Measurements from ENCODE around the gene AOC2. TPM values are rescaled to one million over a fixed set of nuclear protein-coding genes. Genes with fewer than 3 reads are reported as not detected.
"Not testable (repeated sequence)": the region's sequence is repeated elsewhere in the genome, so short reads cannot be mapped to it uniquely, and the experiment has no call there.

The AOC2 gene
- total RNA-seq, 1 donor from 2014 or later: 2.0 TPM

DNA sequence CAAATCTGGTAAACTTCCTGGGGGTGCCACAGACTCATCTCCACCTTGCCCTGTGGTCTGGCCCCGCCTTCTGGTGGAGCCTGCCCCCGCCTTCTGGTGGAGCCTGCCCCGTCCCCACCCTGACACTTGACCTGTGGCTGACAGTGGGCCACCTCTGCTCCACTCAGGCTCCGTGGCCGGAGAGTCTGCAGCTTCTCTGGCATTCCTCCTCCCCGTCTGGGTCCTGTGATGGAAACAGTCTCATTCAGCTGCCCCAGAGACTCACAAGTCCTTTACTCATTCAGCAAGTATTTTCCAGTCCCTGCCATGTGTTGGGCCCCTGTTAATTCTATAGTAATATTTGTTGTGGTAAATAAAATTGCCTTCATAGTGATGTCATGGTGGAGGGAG, 35.2 kb downstream of the AOC2 start:
- DNase-seq (ENCODE audit: extremely low read depth, low read depth, low spot score): no peak

- no peak for DNase-seq (ENCODE audit: extremely low read depth, low read depth, low spot score)
Measured at GRCh38 chr17:42880776-42881310, 36.5 kb downstream of the AOC2 start.

- DNase-seq (ENCODE audit: extremely low read depth, low read depth, low spot score): not testable (repeated sequence)
Measured at GRCh38 chr17:42881706-42882105, 37.3 kb downstream of the AOC2 start.

- no peak for DNase-seq (ENCODE audit: extremely low read depth, low read depth, low spot score)
Measured at GRCh38 chr17:42882166-42882565, 37.8 kb downstream of the AOC2 start.

DNA sequence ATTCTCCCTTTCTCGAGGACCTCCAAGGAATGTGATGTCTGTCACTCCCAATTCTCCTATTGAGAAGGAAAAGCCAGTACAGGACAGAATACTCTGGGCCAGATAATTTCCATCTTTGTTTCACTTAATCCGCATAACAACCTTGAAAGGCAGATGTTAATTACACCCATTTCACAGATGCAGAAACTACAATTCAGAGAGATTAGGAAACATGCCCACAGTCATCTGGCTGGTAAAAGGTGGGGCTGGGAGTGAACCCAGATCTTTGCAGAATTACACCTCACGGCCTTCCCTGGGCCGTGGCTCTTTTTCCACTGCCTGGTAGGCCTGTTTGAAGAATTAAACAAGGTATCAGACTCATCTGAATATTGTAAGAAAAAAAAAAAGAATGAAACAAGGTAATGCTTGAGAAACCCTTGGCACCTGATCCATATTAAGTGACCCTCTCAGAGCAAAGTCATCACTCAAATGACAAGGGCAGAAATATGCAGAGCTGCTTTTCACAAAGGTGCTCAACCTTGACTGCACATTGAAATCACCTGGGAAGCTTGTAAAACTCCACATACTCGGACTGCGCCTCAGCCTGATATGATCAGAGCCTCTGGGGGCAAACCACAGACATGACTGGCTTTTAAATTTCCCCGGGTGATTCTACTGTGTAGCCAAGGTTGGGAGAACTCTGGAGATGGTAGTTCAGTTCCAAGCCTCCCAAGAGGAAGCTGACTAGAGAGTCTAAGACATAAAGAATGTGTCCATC, 39.6 kb downstream of the AOC2 start:
- no peak for DNase-seq (ENCODE audit: extremely low read depth, low read depth, low spot score)

DNA sequence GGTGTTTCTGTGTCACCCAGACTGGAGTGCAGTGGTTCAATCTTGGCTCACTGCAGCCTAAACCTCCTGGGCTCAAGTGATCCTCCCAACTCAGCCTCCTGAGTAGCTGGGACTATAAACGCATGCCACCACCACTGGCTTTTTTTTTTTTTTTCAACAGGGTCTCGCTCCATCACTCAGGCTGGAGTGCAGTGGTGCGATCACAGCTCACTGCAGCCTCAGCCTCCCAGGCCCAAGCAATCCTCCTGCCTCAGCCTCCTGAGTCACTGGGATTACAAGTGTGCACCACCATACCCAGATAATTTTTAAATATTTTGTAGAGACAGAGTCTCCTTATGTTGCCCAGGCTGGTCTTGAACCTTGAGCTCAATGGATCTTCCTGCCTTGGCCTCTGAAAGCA, 41.4 kb downstream of the AOC2 start:
- not testable (repeated sequence) for DNase-seq (ENCODE audit: extremely low read depth, low read depth, low spot score)

DNA sequence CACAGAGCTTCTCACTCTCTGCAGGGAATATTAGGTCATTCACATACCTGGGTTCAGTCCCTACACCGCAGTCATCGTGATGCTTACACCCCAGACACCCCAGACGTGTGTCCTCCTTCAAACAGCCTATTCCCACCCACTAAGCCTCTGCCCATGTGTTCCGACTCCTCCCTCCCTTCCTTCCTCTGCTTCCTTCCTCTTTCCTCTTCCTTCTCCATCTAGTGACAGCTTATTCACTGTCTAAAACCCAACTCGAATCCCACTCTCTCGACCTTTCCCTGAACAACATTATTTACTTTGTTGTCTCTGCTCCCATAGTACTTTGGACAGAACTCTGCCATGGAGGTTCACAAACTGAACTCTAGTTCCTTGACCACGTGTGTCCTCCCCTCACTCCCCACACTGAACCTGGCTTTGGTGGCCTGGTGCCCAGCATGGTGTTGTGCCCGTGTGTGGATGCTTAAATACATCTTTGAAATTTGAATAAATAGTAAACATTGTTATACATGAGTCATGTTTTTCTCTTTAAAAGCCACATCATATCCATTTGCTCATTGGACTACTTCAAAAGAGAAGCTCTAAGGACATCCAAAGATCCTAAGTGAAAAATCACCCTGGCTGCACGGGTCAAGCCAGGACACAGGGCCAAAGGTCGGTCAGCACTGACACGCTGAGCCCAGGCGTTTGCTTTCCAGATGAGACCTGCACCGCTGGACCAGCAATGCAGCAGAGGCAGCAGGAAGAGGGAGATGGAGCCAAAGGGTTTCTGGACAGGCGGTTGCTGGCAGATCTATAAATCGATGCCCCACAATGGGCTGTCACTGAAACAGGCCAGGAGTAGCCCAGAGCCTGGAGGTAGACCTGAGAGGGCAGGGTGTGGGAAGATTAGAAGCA, 42.1 kb downstream of the AOC2 start:
- DNase-seq (ENCODE audit: extremely low read depth, low read depth, low spot score): no peak

GRCh38 chr17:42889809-42890208, 45.4 kb downstream of the AOC2 start:
- DNase-seq (ENCODE audit: extremely low read depth, low read depth, low spot score): no peak

GRCh38 chr17:42891539-42892152, 47.3 kb downstream of the AOC2 start:
- no peak for DNase-seq (ENCODE audit: extremely low read depth, low read depth, low spot score)

- DNase-seq (ENCODE audit: extremely low read depth, low read depth, low spot score): no peak
Measured at GRCh38 chr17:42893359-42893758, 49.0 kb downstream of the AOC2 start.

- no peak for DNase-seq (ENCODE audit: extremely low read depth, low read depth, low spot score)
Measured at GRCh38 chr17:42894283-42895184, 50.2 kb downstream of the AOC2 start.

- DNase-seq (ENCODE audit: extremely low read depth, low read depth, low spot score): peak; percentile 45
Measured at GRCh38 chr17:42895185-42895555, 50.8 kb downstream of the AOC2 start.

- no peak for DNase-seq (ENCODE audit: extremely low read depth, low read depth, low spot score)
Measured at GRCh38 chr17:42898147-42898811, 53.9 kb downstream of the AOC2 start.

- DNase-seq (ENCODE audit: extremely low read depth, low read depth, low spot score): not testable (repeated sequence)
Measured at GRCh38 chr17:42899981-42900380, 55.6 kb downstream of the AOC2 start.

Other genes with a start within 250 kb of the AOC2 start
- 47.4 and 52.6 TPM in 2 replicates for gene RETREG3, start 235.2 kb upstream of the AOC2 start, total RNA-seq
- 58.9 and 75.8 TPM in 2 replicates for gene TUBG1, start 234.9 kb upstream of the AOC2 start, total RNA-seq
- 18.7 and 20.8 TPM in 2 replicates for gene TUBG2, start 185.3 kb upstream of the AOC2 start, total RNA-seq
- gene PLEKHH3, start 167.6 kb upstream of the AOC2 start, total RNA-seq: 12.2 and 15.6 TPM in 2 replicates
- 0.34 and 1.4 TPM in 2 replicates for gene CCR10, start 162.7 kb upstream of the AOC2 start, total RNA-seq
- gene CNTNAP1, start 162.0 kb upstream of the AOC2 start, total RNA-seq: 17.6 and 17.9 TPM in 2 replicates
- gene EZH1, start 99.5 kb upstream of the AOC2 start, total RNA-seq: 10.4 and 20.0 TPM in 2 replicates
- 6.3 and 23.7 TPM in 2 replicates for gene RAMP2, start 83.4 kb upstream of the AOC2 start, total RNA-seq
- 67.1 and 82.4 TPM in 2 replicates for gene VPS25, start 71.1 kb upstream of the AOC2 start, total RNA-seq
- gene WNK4, start 64.0 kb upstream of the AOC2 start, total RNA-seq: 8.8 and 10.4 TPM in 2 replicates
- 48.7 and 65.7 TPM in 2 replicates for gene COA3, start 45.9 kb upstream of the AOC2 start, total RNA-seq
- 0.29 TPM in 1 of 2 replicates, not detected in the other for gene CNTD1, start 45.7 kb upstream of the AOC2 start, total RNA-seq
- 70.7 and 115 TPM in 2 replicates for gene BECN1, start 20.3 kb upstream of the AOC2 start, total RNA-seq
- 127 and 130 TPM in 2 replicates for gene PSME3, start 11.2 kb upstream of the AOC2 start, total RNA-seq
- 0.05 and 0.82 TPM in 2 replicates for gene AOC3, start 6.6 kb downstream of the AOC2 start, total RNA-seq
- gene G6PC1, start 56.2 kb downstream of the AOC2 start, total RNA-seq: not detected in 2 replicates
- gene AARSD1, start 119.9 kb downstream of the AOC2 start, total RNA-seq: 20.1 and 34.1 TPM in 2 replicates
- gene PTGES3L, start 135.5 kb downstream of the AOC2 start, total RNA-seq: 2.4 and 3.2 TPM in 2 replicates
- gene RUNDC1, start 136.0 kb downstream of the AOC2 start, total RNA-seq: 8.3 and 13.5 TPM in 2 replicates
- 1,137 and 1,523 TPM in 2 replicates for gene RPL27, start 153.8 kb downstream of the AOC2 start, total RNA-seq
- gene IFI35, start 162.2 kb downstream of the AOC2 start, total RNA-seq: 31.6 and 33.4 TPM in 2 replicates
- gene VAT1, start 177.8 kb downstream of the AOC2 start, total RNA-seq: 602 and 750 TPM in 2 replicates
- 0.18 and 0.29 TPM in 2 replicates for gene RND2, start 180.7 kb downstream of the AOC2 start, total RNA-seq